HG02610 (cell line): ENCODE results near the gene GATC.
A peak's percentile ranks its signal among the peaks of the same experiment; 100 is the strongest.

Experiments used
- ATAC-seq: cut with Tn5 transposase; IDR thresholded peaks from one replicate; pipeline ENCODE4 v1.9.1; 2021; ENCODE audit warnings: mild to moderate bottlenecking, moderate library complexity; ENCODE audit not compliant: unreplicated experiment

The GATC gene

DNA sequence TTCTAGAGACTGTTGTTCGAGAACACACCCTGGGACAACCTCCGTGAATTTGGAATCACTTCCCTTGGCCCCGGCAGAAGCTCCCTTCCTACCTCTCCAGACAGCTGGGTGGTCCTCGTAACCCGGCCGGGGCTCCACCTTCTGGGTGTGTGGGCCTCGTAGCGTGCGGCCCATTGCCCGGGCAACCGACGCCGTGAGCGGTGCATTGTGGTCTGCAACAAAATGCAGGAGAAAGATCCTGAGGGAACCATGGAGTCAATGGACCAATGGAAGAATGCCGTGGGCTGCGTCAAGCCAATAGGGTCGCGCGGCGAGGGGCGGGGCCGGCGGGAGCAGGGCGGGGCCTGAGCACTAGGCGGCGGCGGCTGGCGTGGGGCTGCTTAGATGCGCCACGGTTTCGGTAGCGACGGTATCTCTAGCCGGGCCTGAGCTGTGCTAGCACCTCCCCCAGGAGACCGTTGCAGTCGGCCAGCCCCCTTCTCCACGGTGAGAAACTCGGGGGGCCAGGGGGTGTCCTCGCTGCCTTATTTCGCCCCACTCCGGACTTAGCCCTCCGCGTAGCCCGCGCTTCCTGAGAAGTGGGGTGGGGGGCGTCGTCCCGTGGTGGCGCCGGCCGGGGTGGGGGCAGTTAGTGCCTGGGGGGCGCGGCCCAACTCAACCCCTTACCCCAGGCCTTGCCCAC lies 49.6 kb downstream of the GATC start, which contains the start of gene DYNLL1:
Gene DYNLL1 (plus strand): TSS at position 383 of the 682 bp plus-strand sequence. CDS start 309 bp downstream, outside the sequence.
- peak; percentile 94 for ATAC-seq

DNA sequence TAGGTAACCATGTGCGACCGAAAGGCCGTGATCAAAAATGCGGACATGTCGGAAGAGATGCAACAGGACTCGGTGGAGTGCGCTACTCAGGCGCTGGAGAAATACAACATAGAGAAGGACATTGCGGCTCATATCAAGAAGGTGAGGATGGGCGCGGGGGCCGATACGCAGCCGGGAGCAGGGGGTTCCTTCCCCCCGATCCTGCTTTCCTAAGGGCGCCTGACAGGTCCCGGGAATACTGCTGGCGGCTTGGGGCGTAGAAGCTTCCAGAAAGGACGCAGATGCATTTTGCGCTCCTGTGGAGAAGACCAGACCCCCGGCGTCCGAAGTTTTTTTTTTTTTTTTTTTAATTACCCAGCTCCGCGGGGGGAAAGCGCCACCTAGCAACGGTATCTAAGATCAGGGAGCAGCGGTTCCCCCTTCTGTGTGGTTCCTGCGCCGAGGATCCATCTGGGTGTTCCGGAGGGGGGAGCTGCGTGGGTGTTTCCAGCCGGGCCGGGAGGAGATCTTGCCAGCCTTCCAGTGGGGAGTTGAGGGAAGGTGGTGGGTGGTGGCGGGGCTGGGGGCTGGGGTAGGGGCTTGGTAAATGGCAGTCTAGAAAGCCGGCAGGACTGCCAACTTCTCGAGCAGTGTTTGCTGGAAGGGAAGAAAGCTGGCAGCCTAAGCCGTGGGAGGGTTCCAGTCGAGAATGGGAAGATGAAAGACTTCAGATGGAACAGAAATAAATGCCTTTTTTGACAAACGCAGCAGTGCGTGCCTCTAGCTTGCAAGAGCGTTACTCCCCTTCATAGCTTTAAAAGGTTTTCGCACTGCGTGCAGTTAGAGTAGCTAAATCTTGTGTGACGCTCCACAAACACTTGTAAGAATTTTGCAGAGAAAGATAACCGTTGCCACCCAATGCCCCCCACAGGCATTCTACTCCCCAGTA lies 50.4 kb downstream of the GATC start:
- no peak for ATAC-seq

DNA sequence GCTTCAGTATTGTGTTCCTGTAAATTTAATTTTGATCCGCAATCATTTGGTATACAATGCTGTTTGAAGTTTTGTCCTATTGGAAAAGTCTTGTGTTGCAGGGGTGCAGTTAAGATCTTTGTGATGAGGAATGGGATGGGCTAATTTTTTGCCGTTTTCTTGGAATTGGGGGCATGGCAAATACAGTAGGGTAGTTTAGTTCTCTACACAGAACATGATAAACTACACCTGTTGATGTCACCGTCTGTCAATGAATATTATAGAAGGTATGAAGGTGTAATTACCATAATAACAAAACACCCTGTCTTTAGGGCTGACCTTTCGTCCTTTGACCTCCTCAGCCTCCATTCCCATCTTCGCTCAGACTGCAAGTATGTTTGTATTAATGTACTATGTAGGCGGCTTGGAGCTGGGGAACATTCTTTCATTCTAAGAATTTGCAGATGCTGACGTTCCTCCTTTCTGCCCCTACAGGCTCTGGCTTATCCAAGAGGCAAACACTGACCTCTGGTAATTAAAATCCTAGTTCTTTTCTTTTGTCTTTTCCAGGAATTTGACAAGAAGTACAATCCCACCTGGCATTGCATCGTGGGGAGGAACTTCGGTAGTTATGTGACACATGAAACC lies 51.4 kb downstream of the GATC start:
- ATAC-seq, result no peak

DNA sequence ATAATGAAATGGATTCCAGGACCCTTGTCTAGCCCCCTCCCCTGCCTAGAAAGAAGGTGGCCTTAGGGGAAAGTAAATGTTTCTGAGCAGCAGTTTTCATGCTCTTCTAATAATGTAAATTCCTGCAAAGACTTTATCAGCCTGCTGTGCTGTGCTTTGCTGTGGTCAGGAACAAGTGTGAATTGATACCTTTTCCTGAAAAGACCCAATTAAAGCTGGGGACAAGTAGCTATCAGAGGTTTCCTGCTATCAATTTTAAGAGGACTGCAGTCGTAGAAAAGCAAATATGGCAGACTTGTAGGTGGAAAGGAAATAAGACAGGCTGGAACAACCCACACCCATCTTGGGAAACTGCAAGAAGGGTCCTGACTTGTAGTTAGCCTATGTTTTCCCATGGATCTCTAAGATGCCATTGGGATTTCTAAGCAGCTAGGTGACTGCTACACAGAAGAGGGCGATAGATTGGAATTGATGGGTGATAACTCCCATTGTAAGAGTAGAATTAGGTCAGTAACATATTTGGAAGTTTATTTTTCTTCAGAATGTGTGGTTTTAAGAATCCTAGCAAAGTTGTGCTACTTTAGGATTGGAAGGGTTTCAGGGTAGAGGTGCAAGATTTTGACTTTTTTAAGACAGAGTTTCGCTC lies 52.7 kb downstream of the GATC start:
- no peak for ATAC-seq

DNA sequence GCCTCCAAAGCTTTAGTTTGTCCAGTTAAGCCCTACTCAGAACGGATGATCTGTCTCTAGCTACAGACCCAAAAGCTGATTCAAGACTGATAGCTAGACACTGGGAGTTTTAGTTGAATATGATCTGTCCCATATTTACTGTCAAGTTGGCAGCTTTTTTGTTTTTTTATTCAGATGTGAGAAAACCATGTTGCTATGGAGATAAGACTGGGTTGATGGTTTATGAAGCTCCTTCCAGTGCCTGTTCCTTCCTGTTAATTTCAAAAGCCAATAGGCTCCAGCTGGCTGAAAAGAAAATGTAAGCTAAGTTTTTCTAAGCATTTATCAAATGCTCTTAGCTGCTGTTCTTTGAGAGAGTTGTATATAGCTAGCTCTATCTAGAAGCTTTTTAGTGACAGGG lies 54.3 kb downstream of the GATC start:
- no peak for ATAC-seq

DNA sequence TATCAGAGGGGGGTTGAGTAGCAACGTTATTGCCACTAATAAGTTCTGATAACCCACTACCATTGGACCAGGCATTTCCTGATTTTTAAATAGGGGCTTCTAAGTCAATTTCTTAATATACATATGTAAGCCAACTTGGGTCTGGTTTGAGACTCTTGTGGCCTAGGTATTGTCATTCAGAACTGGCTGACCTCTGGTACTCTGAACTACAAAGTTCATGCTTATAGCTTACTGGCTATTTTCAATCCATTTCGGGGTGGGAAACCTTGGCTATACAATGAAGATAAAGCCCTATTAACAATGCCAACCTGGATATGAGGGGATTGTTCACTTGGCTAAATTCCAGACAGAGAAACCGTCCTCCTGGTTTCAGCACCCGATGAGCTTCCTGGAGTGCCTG lies 58.3 kb downstream of the GATC start:
- ATAC-seq, result no peak

DNA sequence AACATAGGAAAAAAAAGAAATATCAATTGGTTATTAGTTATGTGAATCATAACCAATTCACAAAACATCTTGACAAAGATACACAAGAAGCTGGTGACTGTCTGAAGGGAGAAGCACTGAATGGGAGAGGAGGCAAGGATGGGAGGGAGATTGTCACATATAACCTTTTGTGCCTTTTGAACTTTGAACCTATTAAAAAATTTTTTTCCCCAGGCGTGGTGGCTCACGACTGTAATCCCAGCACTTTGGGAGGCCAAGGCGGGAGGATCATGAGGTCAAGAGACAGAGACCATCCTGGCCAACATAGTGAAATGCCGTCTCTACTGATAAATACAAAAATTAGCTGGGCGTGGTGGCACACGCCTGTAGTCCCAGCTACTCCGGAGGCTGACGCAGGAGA lies 62.3 kb downstream of the GATC start:
- ATAC-seq, result no peak
